ENCODE data around the gene SAE1. TPM values are rescaled to one million over a fixed set of nuclear protein-coding genes. Genes with fewer than 3 reads are reported as not detected.

The SAE1 gene
- total and polyA plus RNA-seq, 12 donors, result 11.9 to 60.2 (median 45.5) TPM

DNA sequence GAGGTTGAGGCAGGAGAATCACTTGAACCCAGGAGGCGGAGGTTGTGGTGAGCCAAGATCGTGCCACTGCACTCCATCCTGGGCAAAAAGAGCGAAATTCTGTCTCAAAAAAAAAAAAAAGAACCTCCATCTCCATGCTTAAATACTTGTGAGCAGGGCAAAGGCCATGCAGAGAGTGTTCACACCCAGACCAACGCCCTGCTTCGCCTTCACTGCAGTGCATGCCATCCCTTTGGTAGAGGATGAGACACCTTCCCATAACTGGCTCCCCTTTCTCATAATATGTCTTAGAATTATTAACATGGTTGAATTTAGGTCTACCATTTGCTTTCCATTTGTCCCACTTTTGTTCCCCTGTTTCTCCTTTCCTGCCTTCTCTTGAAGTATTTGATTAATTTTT, 84.9 kb downstream of the SAE1 start:
- Histone ChIP-seq H3K4me1 (peaks cover 0 to 8% (median 5%) of the 10 kb centered on the region in 9 donors), H3K9me3 (no peaks in the 10 kb centered on the region), H3K27me3 (no peaks in the 10 kb centered on the region), H3K4me3 (no peak overlapping the region), H3K36me3 (peaks cover 0 to 8% (median 0%) of the 10 kb centered on the region in 9 donors), H3K27ac (no peak overlapping the region)
- DNase-seq (no peak), ATAC-seq (no peak)
- TF ChIP-seq, protein P1, sequence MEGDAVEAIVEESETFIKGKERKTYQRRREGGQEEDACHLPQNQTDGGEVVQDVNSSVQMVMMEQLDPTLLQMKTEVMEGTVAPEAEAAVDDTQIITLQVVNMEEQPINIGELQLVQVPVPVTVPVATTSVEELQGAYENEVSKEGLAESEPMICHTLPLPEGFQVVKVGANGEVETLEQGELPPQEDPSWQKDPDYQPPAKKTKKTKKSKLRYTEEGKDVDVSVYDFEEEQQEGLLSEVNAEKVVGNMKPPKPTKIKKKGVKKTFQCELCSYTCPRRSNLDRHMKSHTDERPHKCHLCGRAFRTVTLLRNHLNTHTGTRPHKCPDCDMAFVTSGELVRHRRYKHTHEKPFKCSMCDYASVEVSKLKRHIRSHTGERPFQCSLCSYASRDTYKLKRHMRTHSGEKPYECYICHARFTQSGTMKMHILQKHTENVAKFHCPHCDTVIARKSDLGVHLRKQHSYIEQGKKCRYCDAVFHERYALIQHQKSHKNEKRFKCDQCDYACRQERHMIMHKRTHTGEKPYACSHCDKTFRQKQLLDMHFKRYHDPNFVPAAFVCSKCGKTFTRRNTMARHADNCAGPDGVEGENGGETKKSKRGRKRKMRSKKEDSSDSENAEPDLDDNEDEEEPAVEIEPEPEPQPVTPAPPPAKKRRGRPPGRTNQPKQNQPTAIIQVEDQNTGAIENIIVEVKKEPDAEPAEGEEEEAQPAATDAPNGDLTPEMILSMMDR (IDR thresholded peaks at IDR 0.05), result no peak
- intact Hi-C loops (cut with DNase I), result no loop called here
- 89 to 98% methylated on average over 5 of the region's 5 CpGs for WGBS, 2 donors

- Histone ChIP-seq H3K27ac (no peak overlapping the region), H3K36me3 (peaks cover 0 to 52% (median 12%) of the 10 kb centered on the region in 9 donors), H3K4me1 (peaks cover 0 to 8% (median 6%) of the 10 kb centered on the region in 9 donors), H3K4me3 (no peak overlapping the region), H3K27me3 (no peaks in the 10 kb centered on the region), H3K9me3 (no peaks in the 10 kb centered on the region)
- DNase-seq (no peak), ATAC-seq (no peak)
- WGBS, 2 donors, result 83 to 87% methylated on average over 33 of the region's 33 CpGs
- TF ChIP-seq, protein P1 (IDR thresholded peaks at IDR 0.05), result no peak
- intact Hi-C loops (cut with DNase I), result no loop called here
These were observed 90.6 kb downstream of the SAE1 start for GRCh38 chr19:47221080-47221841.

GRCh38 chr19:47221890-47222289, 91.3 kb downstream of the SAE1 start:
- H3K9me3 ChIP-seq, result no peaks in the 10 kb centered on the region
- 91 to 94% methylated on average over 11 of the region's 11 CpGs for WGBS, 2 donors
- no peak overlapping the region for H3K4me3 ChIP-seq
- H3K36me3 ChIP-seq, result peaks cover 0 to 52% (median 12%) of the 10 kb centered on the region in 9 donors
- intact Hi-C loops (cut with DNase I), result no loop called here
- H3K27ac ChIP-seq, result no peak overlapping the region
- no peaks in the 10 kb centered on the region for H3K27me3 ChIP-seq
- H3K4me1 ChIP-seq, result peaks cover 3 to 15% (median 12%) of the 10 kb centered on the region in 9 donors
- no peak for ATAC-seq
- DNase-seq, result no peak
- TF ChIP-seq, protein P1 (IDR thresholded peaks at IDR 0.05), result no peak

- 6% methylated on average over 48 to 59 of the region's 59 CpGs for WGBS, 2 donors
- DNase-seq (peak; percentile 89 to 91), ATAC-seq (peak; percentile 56 to 88 (median 73))
- Histone ChIP-seq H3K9me3 (no peaks in the 10 kb centered on the region), H3K4me3 (peak overlapping the region; percentile 39 to 99 (median 94)), H3K27me3 (no peaks in the 10 kb centered on the region), H3K36me3 (peaks cover 0 to 45% (median 10%) of the 10 kb centered on the region in 9 donors), H3K4me1 (peaks cover 7 to 47% (median 34%) of the 10 kb centered on the region in 9 donors), H3K27ac (peak overlapping the region; percentile 96 to 100 (median 100))
- intact Hi-C loops (cut with DNase I), result loop anchor here in 1 of 10 donors (2.0 kb wide), 1 partner anchor 17 kb away; no protein-coding TSS in a partner anchor
- TF ChIP-seq, protein P1 (IDR thresholded peaks at IDR 0.05), result peak; percentile 18 to 71 (median 48)
These were observed 95.3 kb downstream of the SAE1 start for GRCh38 chr19:47225746-47226425.

Data from heart right ventricle (tissue), 16 donors.